Urinary bladder (tissue), 4 donors: ENCODE data around the gene TFRC. TPM values are rescaled to one million over a fixed set of nuclear protein-coding genes. Genes with fewer than 3 reads are reported as not detected.
"Not testable (repeated sequence)": the region's sequence is repeated elsewhere in the genome, so short reads cannot be mapped to it uniquely, and the experiment has no call there.

Experiments
- DNase-seq: peaks from one replicate; pipeline ENCODE4 v3.0.0-alpha.2; 2015; ENCODE audit errors: extremely low spot score
- H3K27ac ChIP-seq: one replicate; pipeline ENCODE4 v1.5.1; 2013; ENCODE audit warnings: low read depth, mild to moderate bottlenecking, moderate library complexity
- H3K36me3 ChIP-seq: one replicate; pipeline ENCODE4 v1.6.1; 2013; ENCODE audit warnings: mild to moderate bottlenecking, moderate library complexity; ENCODE audit not compliant: insufficient read depth
- H3K4me1 ChIP-seq: one replicate; pipeline ENCODE4 v1.6.1; 2013; ENCODE audit warnings: mild to moderate bottlenecking, moderate library complexity; ENCODE audit not compliant: insufficient read depth
- H3K4me3 ChIP-seq: one replicate; pipeline ENCODE4 v1.5.1; 2013; ENCODE audit warnings: low read depth, low read length
- WGBS: extraction: QIAGEN DNeasy Blood & Tissue Kit; methylation state at CpG from one replicate; pipeline ENCODE4 v1.1.7; 2013; 5-methylcytosine and 5-hydroxymethylcytosine counted together
- polyA plus RNA-seq: library from polyadenylated mRNA; stranded (reverse); fragments of 200-250 nt; gene quantifications from one replicate; pipeline ENCODE4 v1.2.3, GENCODE V29; 2013
- total RNA-seq: library from RNA; depleted of rRNA; stranded (reverse); fragments of >200 nt; gene quantifications from one replicate; pipeline ENCODE4 v1.2.3, GENCODE V29; 2014
- donor health status: healthy with polysubstance abuse.
- donor health status: healthy.

Gene TFRC
- total and polyA plus RNA-seq, 2 donors = 23.4 to 110 TPM

- H3K27ac ChIP-seq = no peak overlapping the region
- H3K36me3 ChIP-seq = no peaks in the 10 kb centered on the region
- WGBS = 45% methylated on average over 2 of the region's 2 CpGs
- no peaks in the 10 kb centered on the region for H3K4me1 ChIP-seq
- H3K4me3 ChIP-seq = no peak overlapping the region
- no peak for DNase-seq
These were observed 65.4 kb downstream of the TFRC start for GRCh38 chr3:196016485-196016884.

- WGBS = 96% methylated on average over 1 of the region's 1 CpG
- no peak overlapping the region for H3K4me3 ChIP-seq
- no peak for DNase-seq
- no peak overlapping the region for H3K27ac ChIP-seq
- no peaks in the 10 kb centered on the region for H3K36me3 ChIP-seq
- no peaks in the 10 kb centered on the region for H3K4me1 ChIP-seq
These were observed 65.8 kb downstream of the TFRC start for GRCh38 chr3:196016059-196016458.

- no peaks in the 10 kb centered on the region for H3K36me3 ChIP-seq
- no peak overlapping the region for H3K4me3 ChIP-seq
- H3K27ac ChIP-seq = no peak overlapping the region
- H3K4me1 ChIP-seq = no peaks in the 10 kb centered on the region
- WGBS = 89% methylated on average over 15 of the region's 15 CpGs
- DNase-seq = no peak
These were observed 68.1 kb downstream of the TFRC start for GRCh38 chr3:196013587-196014487.

GRCh38 chr3:196012941-196013476 is 68.9 kb downstream of the TFRC start:
- Histone ChIP-seq H3K4me1 (no peaks in the 10 kb centered on the region), H3K27ac (no peak overlapping the region), H3K36me3 (no peaks in the 10 kb centered on the region), H3K4me3 (no peak overlapping the region)
- WGBS = 77% methylated on average over 15 of the region's 15 CpGs
- no peak for DNase-seq

- no peaks in the 10 kb centered on the region for H3K4me1 ChIP-seq
- no peak for DNase-seq
- 60% methylated on average over 4 of the region's 4 CpGs for WGBS
- H3K4me3 ChIP-seq = no peak overlapping the region
- H3K27ac ChIP-seq = no peak overlapping the region
- H3K36me3 ChIP-seq = no peaks in the 10 kb centered on the region
These were observed 69.4 kb downstream of the TFRC start for GRCh38 chr3:196012481-196012880.

- no peak overlapping the region for H3K27ac ChIP-seq
- H3K4me1 ChIP-seq = no peaks in the 10 kb centered on the region
- no peaks in the 10 kb centered on the region for H3K36me3 ChIP-seq
- DNase-seq = no peak
- 83% methylated on average over 5 of the region's 5 CpGs for WGBS
- H3K4me3 ChIP-seq = no peak overlapping the region
These were observed 72.4 kb downstream of the TFRC start for GRCh38 chr3:196009456-196009855.

GRCh38 chr3:196008929-196009328 is 73.0 kb downstream of the TFRC start:
- Histone ChIP-seq H3K27ac (no peak overlapping the region), H3K4me1 (no peaks in the 10 kb centered on the region), H3K4me3 (no peak overlapping the region), H3K36me3 (no peaks in the 10 kb centered on the region)
- WGBS = 88% methylated on average over 9 of the region's 9 CpGs
- DNase-seq = no peak

GRCh38 chr3:196008387-196008786 is 73.5 kb downstream of the TFRC start:
- H3K4me3 ChIP-seq = no peak overlapping the region
- WGBS = 85% methylated on average over 18 of the region's 18 CpGs
- no peaks in the 10 kb centered on the region for H3K4me1 ChIP-seq
- no peak for DNase-seq
- H3K36me3 ChIP-seq = no peaks in the 10 kb centered on the region
- no peak overlapping the region for H3K27ac ChIP-seq

GRCh38 chr3:196007744-196008335 is 74.0 kb downstream of the TFRC start:
- Histone ChIP-seq H3K36me3 (no peaks in the 10 kb centered on the region), H3K4me3 (no peak overlapping the region), H3K4me1 (no peaks in the 10 kb centered on the region), H3K27ac (no peak overlapping the region)
- 79% methylated on average over 11 of the region's 11 CpGs for WGBS
- no peak for DNase-seq

GRCh38 chr3:196005338-196005737 is 76.6 kb downstream of the TFRC start:
- H3K4me3 ChIP-seq, H3K4me1 ChIP-seq, H3K36me3 ChIP-seq, DNase-seq, H3K27ac ChIP-seq: not testable (repeated sequence)
- 76% methylated on average over 10 of the region's 10 CpGs for WGBS

GRCh38 chr3:196004359-196005052 is 77.4 kb downstream of the TFRC start:
- DNase-seq, H3K4me3 ChIP-seq, H3K36me3 ChIP-seq, H3K27ac ChIP-seq, H3K4me1 ChIP-seq: not testable (repeated sequence)
- WGBS = 81% methylated on average over 17 of the region's 17 CpGs

- Histone ChIP-seq H3K4me3 (no peak overlapping the region), H3K27ac (no peak overlapping the region), H3K4me1 (no peaks in the 10 kb centered on the region), H3K36me3 (no peaks in the 10 kb centered on the region)
- WGBS = 91% methylated on average over 12 of the region's 12 CpGs
- no peak for DNase-seq
These were observed 78.3 kb downstream of the TFRC start for GRCh38 chr3:196003611-196004010.

- 92% methylated on average over 6 of the region's 6 CpGs for WGBS
- not testable (repeated sequence) for H3K36me3 ChIP-seq, H3K4me1 ChIP-seq, H3K4me3 ChIP-seq, DNase-seq, H3K27ac ChIP-seq
These were observed 79.2 kb downstream of the TFRC start for GRCh38 chr3:196002721-196003120.
